Superior temporal gyrus (tissue), 1 donor: ENCODE results near the gene ZNF124.

Experiments used
- DNase-seq: peaks from one replicate; pipeline ENCODE4 v3.0.0-alpha.2; 2016; ENCODE audit errors: extremely low spot score

ZNF124 gene

DNA sequence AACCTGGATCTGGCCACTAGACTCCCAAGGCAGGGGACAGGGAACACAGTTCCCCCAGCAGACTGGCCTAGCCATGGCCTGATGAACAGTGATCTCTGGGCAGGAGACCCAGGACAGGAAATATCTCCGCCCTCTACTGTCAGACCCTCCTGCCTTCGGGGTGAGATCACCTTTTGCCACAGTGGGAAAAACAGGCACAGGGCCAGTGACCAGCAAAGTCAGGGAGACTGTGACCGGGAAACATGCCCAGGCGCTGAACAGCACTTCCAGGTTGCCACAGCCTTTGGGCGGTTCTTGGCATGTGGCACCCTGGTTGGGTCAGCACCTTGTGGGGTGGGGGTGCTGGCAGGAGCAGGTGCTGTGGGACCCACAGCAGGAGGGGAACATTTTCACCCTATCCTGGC, 58.7 kb downstream of the ZNF124 start:
- no peak for DNase-seq

DNA sequence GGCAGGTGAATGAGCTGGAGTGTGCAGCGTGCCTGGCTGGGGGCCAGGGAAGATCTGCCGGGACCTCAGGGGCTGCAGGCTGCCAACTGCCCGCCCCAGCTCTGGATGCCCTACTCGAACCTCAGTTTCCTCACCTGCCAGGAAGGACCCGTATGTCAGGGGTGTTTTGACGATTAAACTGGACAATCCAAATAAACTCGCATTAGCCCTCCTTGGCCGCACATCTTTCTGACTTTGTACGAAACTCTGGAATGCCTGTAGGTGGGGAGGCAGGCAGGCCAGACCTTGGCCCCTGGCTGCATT, 59.4 kb downstream of the ZNF124 start:
- peak; percentile 2 for DNase-seq

- peak; percentile 24 for DNase-seq
Measured at GRCh38 chr1:247111700-247112478, 59.9 kb downstream of the ZNF124 start.

DNA sequence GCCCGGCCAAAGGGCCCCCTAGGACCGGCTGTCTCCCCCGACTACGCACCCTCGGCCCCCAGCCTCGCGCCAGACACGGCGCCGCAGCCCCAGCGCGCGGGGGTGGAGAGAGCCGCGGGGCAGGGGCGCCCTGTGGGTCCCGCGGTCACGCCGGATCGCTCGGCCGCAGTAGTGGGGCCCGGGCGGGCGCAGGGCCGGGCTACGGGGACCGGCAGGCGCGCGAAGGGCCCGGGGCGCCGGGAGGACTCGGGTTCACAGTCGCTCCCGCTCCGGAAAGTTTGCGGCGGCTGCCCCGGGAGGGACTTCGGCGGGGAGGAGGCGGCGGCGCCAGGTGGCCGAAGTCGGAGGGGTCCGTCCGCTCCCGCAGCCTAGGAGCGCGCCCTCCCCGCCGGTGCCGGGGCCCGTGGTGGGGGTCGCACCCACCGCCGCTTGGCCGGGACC, 60.5 kb downstream of the ZNF124 start:
- peak; percentile 4 for DNase-seq

- peak; percentile 13 for DNase-seq
Measured at GRCh38 chr1:247110627-247111258, 61.1 kb downstream of the ZNF124 start.

DNA sequence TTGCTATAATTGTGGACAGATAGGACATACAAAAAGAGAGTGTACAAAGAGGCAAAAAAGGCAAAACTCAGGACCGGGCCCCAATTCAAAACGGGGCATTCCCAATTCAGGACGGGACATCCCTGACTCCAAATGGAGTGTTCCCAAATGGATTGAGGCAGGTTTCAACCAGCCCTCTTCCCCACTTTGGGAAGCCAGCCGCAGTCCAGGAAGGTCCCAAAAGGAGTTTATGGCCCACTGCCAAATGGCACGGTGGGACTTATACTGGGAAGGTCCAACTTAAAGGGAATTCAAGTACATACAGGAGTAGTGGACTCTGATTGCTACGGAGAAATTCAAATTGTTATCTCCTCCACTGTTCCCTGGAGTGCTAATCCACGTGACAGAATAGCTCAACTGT, 64.1 kb downstream of the ZNF124 start:
- no peak for DNase-seq

DNA sequence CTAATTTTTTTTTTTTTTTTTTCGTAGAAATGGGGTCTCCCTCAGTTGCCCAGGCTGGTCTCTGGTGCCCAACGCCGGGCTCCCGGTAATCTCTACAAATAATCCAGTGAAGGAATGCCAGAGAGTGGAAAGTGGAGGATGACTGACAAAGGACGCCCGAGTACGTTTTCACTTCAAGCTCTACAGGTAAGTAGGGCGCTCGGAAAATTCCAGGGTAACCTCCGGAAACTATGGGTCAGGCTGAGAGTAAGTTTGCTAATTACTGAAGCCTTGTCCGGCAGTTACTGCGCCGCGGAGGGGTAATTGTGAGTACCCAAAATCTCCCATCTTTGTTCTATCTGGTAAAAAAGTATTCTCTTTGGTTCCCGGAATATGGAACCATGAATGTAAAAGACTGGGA, 65.9 kb downstream of the ZNF124 start:
- no peak for DNase-seq
